Stimulated activated CD8-positive, alpha-beta memory T cell treated with anti-CD3 and anti-CD28 coated beads, Interleukin-2, amount 100 ng/mL, for 1 hour (primary cell): ENCODE results near the gene BPIFB4.

Experiments
- DNase-seq, 2 donors: peaks; one replicate each; pipeline ENCODE4 v3.0.0-alpha.2; 2020; ENCODE audit warnings: low read depth in 2 of 2

BPIFB4 gene

GRCh38 chr20:33062105-33062824, 17.2 kb upstream of the BPIFB4 start:
- DNase-seq, result no peak

GRCh38 chr20:33062825-33063149, 16.7 kb upstream of the BPIFB4 start:
- no peak for DNase-seq

GRCh38 chr20:33063271-33063670, 16.2 kb upstream of the BPIFB4 start:
- DNase-seq, result no peak

- DNase-seq, result no peak
These were observed 14.7 kb upstream of the BPIFB4 start for GRCh38 chr20:33064572-33065287.

- no peak for DNase-seq
These were observed 13.7 kb upstream of the BPIFB4 start for GRCh38 chr20:33065785-33066184.

GRCh38 chr20:33067806-33068205, 11.6 kb upstream of the BPIFB4 start:
- no peak for DNase-seq

- DNase-seq, result no peak
These were observed 11.0 kb upstream of the BPIFB4 start for GRCh38 chr20:33068251-33068939.

- DNase-seq, result no peak
These were observed 9.8 kb upstream of the BPIFB4 start for GRCh38 chr20:33069673-33070072.

GRCh38 chr20:33070111-33071053, 9.1 kb upstream of the BPIFB4 start:
- DNase-seq, result no peak

- DNase-seq, result no peak
These were observed 8.2 kb upstream of the BPIFB4 start for GRCh38 chr20:33071198-33071597.

GRCh38 chr20:33072362-33072761, 7.1 kb upstream of the BPIFB4 start:
- no peak for DNase-seq

GRCh38 chr20:33072813-33073212, 6.6 kb upstream of the BPIFB4 start:
- DNase-seq, result no peak

- no peak for DNase-seq
These were observed 4.8 kb upstream of the BPIFB4 start for GRCh38 chr20:33074675-33075074.

- no peak for DNase-seq
These were observed 4.2 kb upstream of the BPIFB4 start for GRCh38 chr20:33075281-33075680.

GRCh38 chr20:33076662-33077372, 2.6 kb upstream of the BPIFB4 start:
- no peak for DNase-seq

GRCh38 chr20:33081411-33082154, 2.1 kb downstream of the BPIFB4 start:
- no peak for DNase-seq

- no peak for DNase-seq
These were observed 3.1 kb downstream of the BPIFB4 start for GRCh38 chr20:33082546-33082945.

- no peak for DNase-seq
These were observed 4.3 kb downstream of the BPIFB4 start for GRCh38 chr20:33083544-33084340.

GRCh38 chr20:33084722-33085121, 5.3 kb downstream of the BPIFB4 start:
- no peak for DNase-seq
